ENCODE results near the gene ZNF804A. TPM values are rescaled to one million over a fixed set of nuclear protein-coding genes. Genes with fewer than 3 reads are reported as not detected.
A peak's percentile ranks its signal among the peaks of the same experiment; 100 is the strongest.

The ZNF804A gene
- polyA plus RNA-seq, 3 donors: 0.83 to 3.7 (median 1.8) TPM

DNA sequence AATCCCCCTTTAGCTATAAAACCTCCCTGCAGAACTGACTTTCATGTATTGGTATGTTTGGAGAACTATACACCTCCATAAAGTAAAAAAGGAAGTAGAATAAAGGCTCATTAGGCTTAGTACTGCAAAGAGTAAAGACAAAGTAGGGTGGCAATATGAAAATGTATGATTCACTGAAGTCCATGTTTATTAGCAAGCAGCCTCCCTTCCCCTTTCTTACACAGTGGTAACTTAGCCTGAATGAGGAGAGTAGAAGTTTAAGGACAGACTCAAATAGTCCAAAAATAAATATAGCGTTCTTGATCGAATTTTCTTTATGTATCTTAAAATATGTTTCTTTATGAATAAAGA, 1.5 kb downstream of the ZNF804A start:
- Histone ChIP-seq H3K27me3 (ENCODE audit: control insufficient read depth in 2 of 2, insufficient read depth in 2 of 2, low read length in 2 of 2) (no peaks in the 10 kb centered on the region), H2AFZ (ENCODE audit: insufficient read depth, low read depth, low read length, poor library complexity, severe bottlenecking) (peak overlapping the region; percentile 19), H3K9ac (ENCODE audit: insufficient read depth, low read length, poor library complexity, severe bottlenecking) (peak overlapping the region; percentile 100), H3K4me1 (ENCODE audit: control insufficient read depth in 1 of 2, insufficient read depth in 2 of 2, low read length in 2 of 2) (peaks cover 27 to 47% of the 10 kb centered on the region in 2 donors), H3K27ac (ENCODE audit: low read depth in 1 of 2, low read length in 2 of 2) (peak overlapping the region; percentile 97), H3K4me2 (replicated peaks; ENCODE audit: extremely low read depth, low read length, poor library complexity, severe bottlenecking) (peak overlapping the region; percentile 86), H3K36me3 (replicated peaks in 1 of 2; ENCODE audit: control insufficient read depth in 1 of 2, insufficient read depth in 2 of 2, low read length in 2 of 2) (peaks cover 8 to 9% of the 10 kb centered on the region in 2 donors), H3K9me3 (replicated peaks in 1 of 2; ENCODE audit: control insufficient read depth in 1 of 2, insufficient read depth in 1 of 2, low read length in 2 of 2) (peaks cover 0 to 4% of the 10 kb centered on the region in 2 donors), H3K4me3 (replicated peaks in 1 of 3; ENCODE audit: low read depth in 2 of 3, low read length in 3 of 3) (peak overlapping the region; percentile 66 to 98 (median 96)), H3K79me2 (ENCODE audit: insufficient read depth, low read length) (peaks cover 74% of the 10 kb centered on the region), H4K20me1 (ENCODE audit: insufficient read depth, low read length) (peaks cover 3% of the 10 kb centered on the region)
- WGBS (ENCODE audit: insufficient coverage): no CpG with 5 or more reads among the region's 2 CpGs
- H3K9me3 Mint-ChIP-seq: peaks cover 0 to 5% (median 4%) of the 10 kb centered on the region in 7 donors
- DNase-seq: peak; percentile 76 to 89 (median 84)
- H3K4me1 Mint-ChIP-seq: peaks cover 32% of the 10 kb centered on the region
- H3K4me3 Mint-ChIP-seq: peak overlapping the region; percentile 87 to 92
- peak overlapping the region; percentile 97 to 100 (median 99) for H3K27ac Mint-ChIP-seq
- intact Hi-C loops (cut with micrococcal nuclease): loop anchor here (5.0 kb wide), 1 partner anchor 38 kb away; no protein-coding TSS in a partner anchor
- H3K27me3 Mint-ChIP-seq (ENCODE audit: low read depth in 3 of 3): peaks cover 0 to 4% (median 0%) of the 10 kb centered on the region in 3 donors
- peaks cover 6 to 8% of the 10 kb centered on the region in 2 donors for H3K36me3 Mint-ChIP-seq
- no peak for TF ChIP-seq CTCF (IDR thresholded peaks at IDR 0.05)

- H3K4me2 ChIP-seq (replicated peaks; ENCODE audit: extremely low read depth, low read length, poor library complexity, severe bottlenecking): no peak overlapping the region
- intact Hi-C loops (cut with micrococcal nuclease): no loop called here
- Mint-ChIP-seq H3K4me3 (no peak overlapping the region), H3K36me3 (peaks cover 3% of the 10 kb centered on the region in 2 donors), H3K9me3 (peaks cover 0 to 18% (median 14%) of the 10 kb centered on the region in 7 donors), H3K27me3 (ENCODE audit: low read depth in 3 of 3) (peaks cover 0 to 4% (median 0%) of the 10 kb centered on the region in 3 donors), H3K27ac (no peak overlapping the region), H3K4me1 (peaks cover 19% of the 10 kb centered on the region)
- no peak overlapping the region for H3K4me3 ChIP-seq (replicated peaks in 1 of 3; ENCODE audit: low read depth in 2 of 3, low read length in 3 of 3)
- no peak for DNase-seq
- no peak overlapping the region for H2AFZ ChIP-seq (ENCODE audit: insufficient read depth, low read depth, low read length, poor library complexity, severe bottlenecking)
- peaks cover 74% of the 10 kb centered on the region for H3K79me2 ChIP-seq (ENCODE audit: insufficient read depth, low read length)
- H4K20me1 ChIP-seq (ENCODE audit: insufficient read depth, low read length): no peaks in the 10 kb centered on the region
- no peaks in the 10 kb centered on the region for H3K36me3 ChIP-seq (replicated peaks in 1 of 2; ENCODE audit: control insufficient read depth in 1 of 2, insufficient read depth in 2 of 2, low read length in 2 of 2)
- peaks cover 7 to 18% of the 10 kb centered on the region in 2 donors for H3K9me3 ChIP-seq (replicated peaks in 1 of 2; ENCODE audit: control insufficient read depth in 1 of 2, insufficient read depth in 1 of 2, low read length in 2 of 2)
- no peak for TF ChIP-seq CTCF (IDR thresholded peaks at IDR 0.05)
- no peak overlapping the region for H3K9ac ChIP-seq (ENCODE audit: insufficient read depth, low read length, poor library complexity, severe bottlenecking)
- peaks cover 14 to 27% of the 10 kb centered on the region in 2 donors for H3K4me1 ChIP-seq (ENCODE audit: control insufficient read depth in 1 of 2, insufficient read depth in 2 of 2, low read length in 2 of 2)
- H3K27ac ChIP-seq (ENCODE audit: low read depth in 1 of 2, low read length in 2 of 2): no peak overlapping the region
- H3K27me3 ChIP-seq (ENCODE audit: control insufficient read depth in 2 of 2, insufficient read depth in 2 of 2, low read length in 2 of 2): no peaks in the 10 kb centered on the region
- WGBS (ENCODE audit: insufficient coverage): no CpG with 5 or more reads among the region's 3 CpGs
Measured at GRCh38 chr2:184602734-184603133, 4.4 kb downstream of the ZNF804A start.

All from CD14-positive monocyte (primary cell).